HG02938 (cell line): ENCODE measurements around the gene RBBP7.

Experiments
- ATAC-seq: cut with Tn5 transposase; IDR thresholded peaks from one replicate; pipeline ENCODE4 v1.9.1; 2021; ENCODE audit warnings: mild to moderate bottlenecking, moderate library complexity; ENCODE audit not compliant: unreplicated experiment

The RBBP7 gene

GRCh38 chrX:16827225-16827624 lies 42.9 kb downstream of the RBBP7 start:
- ATAC-seq, result no peak

DNA sequence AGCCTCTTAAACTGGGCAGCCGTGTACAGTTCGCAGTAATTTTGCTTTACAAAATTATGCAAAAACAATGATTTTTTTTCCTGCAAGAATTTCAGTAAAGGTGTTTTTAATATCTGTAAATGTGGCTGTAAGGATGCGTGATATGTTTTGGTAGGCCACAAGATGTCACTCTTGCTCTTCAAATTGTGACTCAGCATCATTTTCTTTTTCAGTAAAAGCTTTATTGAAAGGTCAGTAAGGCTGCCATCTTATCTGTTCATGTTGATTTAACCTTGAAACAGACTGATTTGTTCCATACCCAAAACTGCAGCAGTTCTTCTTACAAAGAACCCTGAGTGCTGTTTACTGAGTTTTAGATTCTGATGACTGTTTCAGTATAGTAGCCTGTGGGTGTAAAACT lies 44.0 kb downstream of the RBBP7 start:
- no peak for ATAC-seq

- no peak for ATAC-seq
These were observed 44.7 kb downstream of the RBBP7 start for GRCh38 chrX:16825264-16826035.

GRCh38 chrX:16822723-16823122 lies 47.4 kb downstream of the RBBP7 start:
- no peak for ATAC-seq

DNA sequence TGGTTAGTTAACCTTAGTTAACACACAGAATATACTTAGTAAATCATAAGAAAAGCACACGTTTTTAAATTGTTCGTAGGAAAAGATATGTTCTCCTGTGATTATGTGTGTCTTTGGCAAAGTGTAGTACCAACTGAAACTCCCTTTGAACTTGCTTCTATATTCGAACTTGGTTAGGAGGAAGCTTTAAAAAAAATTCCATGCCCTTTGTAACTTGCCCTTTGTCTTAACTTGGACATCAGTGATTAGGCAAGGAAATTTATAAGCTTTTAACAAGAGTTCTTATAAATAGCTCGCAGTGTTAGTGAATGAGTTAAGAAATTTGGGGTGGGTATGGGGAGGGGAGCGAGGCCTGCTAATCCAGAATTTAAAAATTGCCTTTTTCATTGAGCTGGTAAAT lies 50.5 kb downstream of the RBBP7 start:
- no peak for ATAC-seq

GRCh38 chrX:16814597-16814996 lies 55.6 kb downstream of the RBBP7 start:
- no peak for ATAC-seq

GRCh38 chrX:16807976-16808542 lies 62.1 kb downstream of the RBBP7 start:
- ATAC-seq, result no peak

GRCh38 chrX:16807548-16807947 lies 62.6 kb downstream of the RBBP7 start:
- ATAC-seq, result no peak

DNA sequence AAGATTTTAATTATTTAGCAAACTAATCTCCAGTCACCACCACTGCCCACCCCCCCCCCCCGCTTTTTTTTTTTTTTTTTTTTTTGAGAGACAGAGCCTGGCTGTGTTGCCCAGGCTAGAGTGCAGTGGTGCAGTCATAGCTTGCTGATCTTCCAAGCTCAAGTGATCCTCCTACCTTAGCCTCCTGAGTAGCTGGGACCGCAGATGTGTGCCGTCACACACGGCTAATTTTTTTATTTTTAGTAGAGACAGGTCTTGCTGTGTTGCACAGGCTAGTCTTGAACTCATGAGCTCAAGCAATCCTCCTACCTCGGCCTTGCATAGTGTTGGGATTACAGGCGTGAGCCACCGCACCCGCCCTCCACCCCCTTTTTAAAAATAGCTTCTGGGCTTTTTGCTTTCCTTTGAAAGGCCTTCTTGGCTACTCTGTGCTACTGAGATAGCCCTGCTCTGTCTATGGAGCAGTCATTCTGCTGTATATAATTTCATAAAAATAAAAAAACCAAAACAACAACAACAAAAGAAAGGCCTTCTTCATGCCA lies 65.2 kb downstream of the RBBP7 start:
- ATAC-seq, result no peak

- no peak for ATAC-seq
These were observed 72.3 kb downstream of the RBBP7 start for GRCh38 chrX:16797841-16798240.

DNA sequence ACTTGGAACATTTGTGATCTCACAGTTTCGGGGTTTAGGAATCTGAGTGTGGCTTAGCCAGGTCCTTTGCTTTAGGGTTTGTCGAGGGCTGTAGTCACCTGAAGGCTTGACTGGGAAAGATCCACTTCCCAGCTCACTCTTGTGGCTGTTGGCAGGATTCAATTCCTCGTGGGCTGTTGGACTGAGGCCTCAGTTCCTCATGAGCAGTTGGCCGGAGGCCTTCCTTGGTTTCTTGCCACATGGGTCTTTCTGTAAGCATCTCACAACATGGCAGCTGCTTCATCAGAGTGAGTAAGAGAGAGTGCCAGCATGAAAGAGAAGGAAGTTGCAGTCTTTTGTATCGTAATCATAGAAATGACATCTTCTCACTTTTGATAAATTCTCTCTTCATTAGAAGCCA lies 72.8 kb downstream of the RBBP7 start:
- no peak for ATAC-seq

DNA sequence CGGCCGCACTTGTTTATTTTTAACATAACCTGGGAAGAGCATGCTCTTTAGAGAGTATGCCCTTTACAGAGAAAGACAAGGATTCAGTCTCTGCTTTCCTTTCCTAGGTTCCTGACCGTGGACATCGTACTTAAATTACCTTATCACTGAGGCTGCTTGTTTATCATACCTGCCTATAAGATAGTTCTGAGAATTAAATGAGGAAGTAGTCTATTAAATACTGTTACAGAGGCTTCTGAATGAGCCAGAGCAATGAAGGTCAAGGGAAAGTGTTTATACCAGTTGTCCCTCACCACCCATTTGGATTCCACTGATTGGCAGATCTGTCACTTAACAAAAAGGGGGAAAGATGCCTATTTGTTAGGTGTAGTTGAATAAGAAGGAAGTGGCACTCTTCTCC lies 73.9 kb downstream of the RBBP7 start:
- ATAC-seq, result no peak
